Fibroblast of the conjunctiva (primary cell): ENCODE data around the gene NOS1AP.

ENCODE experiments used
- DNase-seq: peaks from one replicate; pipeline ENCODE4 v3.0.0-alpha.2; 2010; ENCODE audit warnings: low read depth

Gene NOS1AP

DNA sequence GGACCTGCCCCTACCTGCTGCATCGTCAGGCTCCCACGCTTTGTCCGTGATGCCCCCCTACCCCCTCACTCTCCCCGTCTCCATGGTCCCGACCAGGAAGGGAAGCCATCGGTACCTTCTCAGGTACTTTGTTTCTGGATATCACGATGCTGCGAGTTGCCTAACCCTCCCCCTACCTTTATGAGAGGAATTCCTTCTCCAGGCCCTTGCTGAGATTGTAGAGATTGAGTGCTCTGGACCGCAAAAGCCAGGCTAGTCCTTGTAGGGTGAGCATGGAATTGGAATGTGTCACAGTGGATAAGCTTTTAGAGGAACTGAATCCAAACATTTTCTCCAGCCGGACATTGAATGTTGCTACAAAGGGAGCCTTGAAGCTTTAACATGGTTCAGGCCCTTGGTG, 298.3 kb downstream of the NOS1AP start:
- no peak for DNase-seq

DNA sequence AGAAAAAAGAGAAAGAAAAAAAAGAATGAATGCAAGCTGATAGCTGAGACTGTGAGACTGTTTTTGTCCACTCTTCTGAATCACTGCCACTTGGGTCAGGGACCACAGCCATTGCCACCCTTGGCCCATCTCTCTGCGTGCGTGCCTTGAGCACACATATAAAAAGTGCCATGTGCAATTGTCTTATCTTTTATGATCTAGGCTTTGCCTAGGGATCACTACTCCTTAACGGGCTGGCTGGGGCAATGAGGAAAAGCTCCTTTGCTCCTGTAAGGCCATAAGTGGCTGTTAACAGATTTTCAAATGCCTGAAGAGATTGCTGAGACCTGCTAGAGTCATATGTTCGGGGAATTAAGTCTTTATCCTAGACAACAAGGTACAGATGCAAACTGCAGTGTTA, 299.0 kb downstream of the NOS1AP start:
- no peak for DNase-seq

DNA sequence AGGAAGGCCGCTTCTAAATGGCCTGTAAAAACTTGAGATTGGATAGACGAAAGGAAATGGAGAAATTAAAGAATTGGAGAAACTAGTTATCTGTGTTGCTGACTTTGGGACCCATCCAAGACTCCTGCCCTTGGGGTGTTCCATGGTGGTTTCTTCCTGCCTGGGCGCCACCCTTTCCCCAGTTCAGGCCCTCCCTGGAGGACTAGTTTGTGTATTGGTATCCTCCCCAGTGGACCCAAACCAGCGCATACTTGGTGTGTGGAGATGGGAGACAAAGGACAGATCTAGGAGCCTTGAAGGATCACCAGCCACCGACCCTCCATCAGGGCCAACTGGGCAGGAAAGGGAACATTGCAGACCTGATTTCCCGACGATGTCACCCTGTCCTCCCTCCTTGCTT, 300.1 kb downstream of the NOS1AP start:
- no peak for DNase-seq

DNA sequence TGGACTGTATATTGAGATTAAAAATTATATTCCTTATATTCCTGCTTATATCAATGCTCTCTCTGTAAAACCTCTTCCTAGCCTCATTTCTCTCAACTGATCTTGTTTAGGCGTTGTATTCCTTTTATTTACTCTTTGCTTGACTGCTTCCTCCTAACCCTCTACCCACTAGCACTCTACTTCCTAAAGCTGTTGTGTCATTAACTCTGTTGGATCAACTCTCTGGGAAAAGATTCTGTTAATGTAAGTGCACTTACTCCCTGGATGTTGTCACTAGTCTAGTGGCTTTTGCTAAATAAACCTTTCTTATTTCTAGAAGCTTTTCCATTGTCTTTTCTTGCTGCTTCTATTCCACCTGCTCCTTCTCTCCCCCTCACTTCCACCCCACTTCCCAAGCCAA, 300.7 kb downstream of the NOS1AP start:
- DNase-seq, result no peak

DNA sequence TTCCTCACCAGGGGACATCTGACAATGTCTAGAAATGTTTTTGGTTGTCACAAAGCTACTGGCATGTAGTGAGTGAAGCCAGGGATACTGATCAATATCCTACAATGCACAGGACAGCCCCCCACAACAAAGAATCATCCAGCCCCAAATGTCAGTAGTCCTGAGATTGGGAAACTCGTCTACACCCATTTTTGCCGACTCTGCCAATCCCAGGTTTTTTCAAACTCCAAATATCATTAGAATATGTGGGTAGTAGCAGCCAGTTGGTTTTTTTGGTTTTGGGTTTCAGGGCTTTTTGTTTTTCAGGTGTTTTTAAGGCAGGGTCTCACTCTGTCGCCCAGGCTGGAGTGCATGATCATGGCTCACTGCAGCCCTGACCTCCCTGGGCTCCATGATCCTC, 301.2 kb downstream of the NOS1AP start:
- no peak for DNase-seq

DNA sequence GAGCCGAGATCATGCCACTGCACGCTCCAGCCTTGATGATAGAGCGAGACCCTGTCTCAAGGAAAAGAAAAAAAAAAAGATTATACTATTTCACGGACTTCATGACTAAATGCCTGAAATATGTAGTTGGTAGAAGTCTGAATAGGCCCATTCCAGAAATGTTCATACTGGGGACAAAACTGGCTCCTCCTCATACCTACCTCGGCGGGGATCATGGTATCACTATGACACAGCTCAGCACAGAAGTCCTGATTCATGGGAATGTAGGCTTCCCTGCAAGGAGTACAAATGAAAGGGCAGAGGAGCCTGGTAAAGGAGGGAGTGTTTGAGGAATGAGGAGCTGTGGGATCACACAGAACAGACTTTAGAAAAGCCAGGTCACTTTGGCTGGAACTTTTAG, 302.1 kb downstream of the NOS1AP start:
- DNase-seq, result no peak

DNA sequence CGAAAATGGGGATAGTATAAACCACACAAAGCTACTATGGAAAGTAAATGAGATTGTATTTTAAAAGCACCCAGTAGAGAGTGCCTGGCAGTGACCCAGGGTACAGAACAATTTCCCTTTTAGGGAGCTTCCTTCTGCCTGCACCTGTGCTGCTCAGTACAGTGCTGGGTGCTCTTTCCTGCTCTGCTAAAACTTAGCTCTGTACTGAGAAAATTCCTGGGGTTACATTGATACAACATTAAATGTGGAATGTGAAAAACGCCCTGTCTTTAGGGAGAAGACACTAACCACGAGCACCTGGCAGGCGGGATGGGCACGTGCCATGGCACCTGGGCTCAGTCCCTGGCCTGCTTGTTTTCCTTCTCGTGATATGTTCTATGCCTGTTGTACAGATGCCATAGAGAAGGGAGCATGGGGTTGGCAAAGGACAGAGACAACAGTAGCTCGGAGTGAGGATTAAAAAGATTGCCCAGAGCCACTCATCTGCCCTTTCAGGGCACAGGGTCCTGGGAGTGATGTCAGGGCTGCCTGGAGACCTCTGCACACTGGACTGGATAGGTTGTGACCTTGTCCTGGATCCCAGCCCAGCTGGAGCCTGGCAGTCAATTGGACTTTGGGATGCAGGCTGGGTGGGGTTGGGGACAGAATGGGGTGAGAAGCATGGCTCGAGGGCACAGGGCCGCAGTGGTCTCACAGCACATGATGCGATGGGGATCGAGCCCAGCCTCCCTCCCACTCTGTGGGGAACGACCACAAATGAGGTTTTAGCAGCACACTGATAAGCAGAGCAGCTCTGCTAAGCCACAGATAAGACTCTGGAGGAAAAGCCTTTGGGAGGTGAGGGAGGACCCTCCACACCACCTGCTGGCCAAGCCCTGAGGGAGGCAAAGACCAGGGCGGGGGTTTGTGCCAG, 302.9 kb downstream of the NOS1AP start:
- DNase-seq, result no peak

DNA sequence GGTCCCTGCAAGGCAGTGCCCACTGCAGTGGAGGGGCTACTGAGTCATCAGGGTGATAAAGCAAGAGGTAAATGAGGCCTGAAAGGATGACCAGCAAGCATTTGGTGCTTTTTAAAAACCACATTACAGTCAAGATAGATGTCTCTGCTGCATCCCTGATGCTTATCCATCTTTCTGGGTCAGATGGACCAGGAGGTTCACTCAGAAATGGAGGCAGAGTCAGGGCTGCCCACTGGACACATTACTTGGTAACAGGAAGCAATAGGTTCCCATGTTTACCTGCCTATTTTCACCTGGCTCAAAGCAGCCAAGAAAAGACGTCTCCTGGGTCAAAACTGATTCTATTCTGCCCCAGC, 303.6 kb downstream of the NOS1AP start:
- no peak for DNase-seq

DNA sequence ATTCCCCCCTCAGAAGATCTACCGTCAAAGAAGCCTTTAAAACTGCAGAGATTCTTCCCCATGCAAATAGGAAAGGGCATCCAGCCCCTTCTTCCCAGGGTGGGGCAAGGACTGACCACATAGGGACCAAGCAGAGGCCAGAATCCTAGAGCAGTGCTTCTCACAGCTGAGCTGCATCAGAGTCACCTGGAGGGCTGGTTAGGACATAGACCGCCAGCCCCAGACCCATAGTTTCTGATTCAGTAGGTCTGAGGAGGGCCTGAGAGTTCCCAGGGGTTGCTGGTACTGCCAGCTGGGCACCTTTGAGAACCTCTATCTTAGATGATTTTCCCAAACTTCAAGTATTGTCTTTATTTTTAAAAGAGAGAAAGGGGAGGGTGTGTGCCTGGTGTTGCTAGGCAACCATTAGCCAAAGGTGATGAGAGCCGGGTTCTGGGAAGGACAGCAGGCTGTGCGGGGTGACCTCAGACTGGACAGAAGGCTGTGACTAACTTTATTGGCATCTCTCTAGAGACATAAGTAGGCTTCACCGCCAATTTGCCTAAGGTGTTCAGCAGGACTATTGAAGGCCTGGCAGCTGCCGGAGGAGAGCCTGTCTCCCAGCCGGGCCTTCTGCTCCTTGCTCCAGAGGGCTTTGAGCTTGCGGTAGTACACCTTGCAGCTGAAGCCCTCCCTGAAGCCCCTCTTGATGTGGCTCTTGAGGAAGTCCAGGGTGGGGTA, 304.2 kb downstream of the NOS1AP start:
- no peak for DNase-seq

DNA sequence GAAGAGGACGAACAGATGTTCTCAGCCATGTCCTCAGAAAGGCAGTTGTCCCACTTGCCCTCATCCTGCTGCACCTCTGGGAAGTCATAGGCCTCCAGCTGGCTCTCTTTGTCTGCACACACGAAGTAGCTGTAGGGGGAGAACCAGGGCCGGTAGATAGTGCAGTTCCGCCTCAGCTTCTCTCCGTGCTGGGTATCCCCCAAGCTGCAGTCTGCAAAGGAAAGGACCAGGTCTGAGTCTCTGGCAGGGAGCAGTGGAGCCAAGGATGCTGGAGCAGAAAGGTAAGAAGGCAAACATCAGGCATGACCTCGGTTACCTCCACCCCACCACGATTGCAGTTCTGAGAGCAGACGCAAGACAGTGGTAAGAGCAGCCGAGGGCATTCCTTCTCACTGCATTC, 304.9 kb downstream of the NOS1AP start:
- no peak for DNase-seq

DNA sequence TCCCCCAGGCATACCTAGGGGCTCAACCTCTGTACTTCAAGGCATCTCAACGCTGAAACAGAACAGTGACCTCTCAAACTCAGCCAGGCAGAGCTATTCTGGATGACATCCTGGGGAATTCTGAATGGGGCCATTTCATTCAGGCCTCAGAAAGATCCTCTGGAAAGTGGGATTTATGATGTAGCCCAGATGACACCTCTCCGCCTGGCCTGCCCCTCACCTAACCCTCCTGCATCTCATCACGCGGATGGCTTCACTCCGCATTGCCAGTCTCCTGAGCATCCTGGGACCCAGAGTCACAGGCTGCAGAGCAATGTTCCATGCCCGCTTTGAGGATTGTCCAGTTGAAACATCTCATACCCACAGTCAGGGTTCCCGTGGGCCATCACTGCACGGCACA, 306.0 kb downstream of the NOS1AP start:
- no peak for DNase-seq

DNA sequence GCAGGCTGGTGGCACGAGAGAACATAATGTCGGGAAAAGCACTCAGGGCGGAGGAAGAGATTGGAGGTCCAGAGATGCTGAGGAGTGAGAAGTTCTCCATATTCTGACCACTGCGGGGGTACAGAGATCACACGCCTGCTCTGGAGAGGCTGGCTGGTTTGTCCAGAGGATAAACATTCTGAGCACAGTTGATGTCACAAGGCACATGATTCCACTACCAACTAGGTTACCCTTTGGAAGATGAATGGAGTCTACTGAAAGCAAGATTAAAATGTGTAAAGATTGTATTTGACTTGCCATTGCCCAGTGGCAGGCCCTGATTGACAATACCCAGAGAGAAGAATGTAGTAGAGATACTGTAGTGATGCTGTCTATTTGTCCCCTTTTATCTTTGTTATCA, 307.2 kb downstream of the NOS1AP start, which contains the start of gene SPATA46:
Gene SPATA46 (minus strand): TSS at position 164 of the 400 bp plus-strand sequence. CDS start 64 bp downstream, at position 100.
- no peak for DNase-seq

DNA sequence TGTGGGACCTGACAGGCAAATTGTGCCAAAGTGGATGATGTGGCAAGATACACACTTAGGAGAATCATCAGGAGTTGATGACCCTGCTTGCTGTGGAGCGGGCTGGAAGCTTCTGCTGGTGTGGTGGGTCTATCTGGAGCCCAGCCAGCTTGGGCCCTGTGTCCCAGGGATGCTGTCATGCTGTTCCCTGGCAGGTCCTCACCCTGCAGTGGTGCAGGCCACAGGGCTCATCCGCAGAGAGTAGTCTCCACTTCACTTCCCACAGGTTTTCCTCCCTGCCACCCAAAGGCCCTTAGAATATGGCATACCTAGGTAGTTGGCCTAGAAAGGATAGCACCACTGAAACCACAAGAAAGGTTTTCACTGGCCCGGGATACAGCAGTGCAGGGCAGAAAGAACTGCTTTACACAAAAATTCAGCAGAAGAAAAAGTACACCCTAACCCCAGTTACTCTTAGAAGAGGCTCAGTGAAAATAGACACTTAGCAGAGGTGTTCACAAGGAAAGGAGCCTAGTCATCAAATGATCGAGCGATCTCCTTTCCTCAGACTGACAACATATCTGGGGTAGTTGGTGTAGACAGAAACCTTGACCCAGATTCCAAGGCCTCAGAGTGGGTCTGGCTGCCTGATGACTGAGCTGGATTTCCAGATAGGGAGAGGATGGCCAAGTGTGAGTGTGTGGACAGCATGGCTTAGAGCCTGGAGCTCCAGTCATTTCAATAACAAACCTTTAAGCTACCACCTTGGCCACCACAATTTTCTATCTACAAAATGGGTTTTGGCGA, 310.8 kb downstream of the NOS1AP start:
- no peak for DNase-seq

DNA sequence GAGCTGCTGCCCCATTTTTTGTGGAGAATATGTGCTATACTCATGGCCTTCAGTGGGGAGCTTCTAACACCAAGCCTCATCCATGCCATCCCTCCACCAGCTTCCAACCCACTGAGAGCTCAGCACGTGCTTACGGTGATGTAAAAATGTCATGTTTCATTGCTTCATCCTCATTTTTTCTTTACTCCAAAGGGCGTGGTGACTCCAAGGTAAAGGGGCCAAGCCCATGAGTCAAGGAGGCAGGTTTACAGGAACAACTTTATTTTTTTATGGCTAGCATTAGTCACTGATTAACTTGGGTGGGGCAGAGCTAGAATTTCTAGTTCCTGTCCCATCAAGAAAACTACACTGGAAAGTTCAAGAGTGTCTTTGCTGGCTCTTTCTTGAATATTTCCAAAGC, 311.9 kb downstream of the NOS1AP start, which contains the start of gene C1orf226:
Gene C1orf226 (plus strand): TSS at position 346 of the 400 bp plus-strand sequence. CDS start 174 bp downstream, outside the sequence.
- DNase-seq, result no peak

DNA sequence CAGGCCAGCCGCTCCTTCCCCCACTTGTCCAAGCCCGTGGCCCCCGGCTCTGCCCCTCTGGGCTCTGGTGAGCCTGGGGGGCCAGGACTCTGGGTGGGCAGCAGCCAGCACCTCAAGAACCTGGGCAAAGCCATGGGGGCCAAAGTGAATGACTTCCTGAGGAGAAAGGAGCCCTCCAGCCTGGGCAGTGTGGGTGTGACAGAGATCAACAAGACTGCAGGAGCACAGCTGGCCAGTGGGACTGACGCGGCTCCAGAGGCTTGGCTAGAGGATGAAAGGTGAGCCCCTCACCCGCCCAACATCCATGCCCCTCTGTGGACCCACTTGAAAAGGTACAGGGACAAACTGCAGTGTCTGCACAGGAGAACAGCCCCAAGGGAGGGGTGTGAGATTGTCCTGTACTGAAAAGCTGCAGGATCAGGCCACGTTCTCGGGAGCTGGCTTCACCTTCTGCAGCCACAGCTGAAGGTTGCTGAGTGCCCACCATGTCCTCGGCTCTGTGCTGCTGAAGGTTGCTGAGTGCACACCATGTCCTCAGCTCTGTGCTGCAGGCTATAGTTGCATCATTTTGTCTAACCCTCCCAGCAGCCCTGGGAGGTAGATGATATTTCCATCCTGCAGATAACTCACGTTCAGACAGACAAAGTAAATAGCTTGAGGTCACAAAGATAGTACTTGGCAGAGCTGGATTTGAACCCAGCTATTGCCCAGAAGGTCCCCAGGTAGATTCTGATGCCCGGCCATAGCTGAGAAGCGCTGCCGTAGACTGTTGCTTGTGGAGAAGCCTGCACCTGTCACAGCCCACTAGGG, 312.7 kb downstream of the NOS1AP start:
- DNase-seq, result no peak

DNA sequence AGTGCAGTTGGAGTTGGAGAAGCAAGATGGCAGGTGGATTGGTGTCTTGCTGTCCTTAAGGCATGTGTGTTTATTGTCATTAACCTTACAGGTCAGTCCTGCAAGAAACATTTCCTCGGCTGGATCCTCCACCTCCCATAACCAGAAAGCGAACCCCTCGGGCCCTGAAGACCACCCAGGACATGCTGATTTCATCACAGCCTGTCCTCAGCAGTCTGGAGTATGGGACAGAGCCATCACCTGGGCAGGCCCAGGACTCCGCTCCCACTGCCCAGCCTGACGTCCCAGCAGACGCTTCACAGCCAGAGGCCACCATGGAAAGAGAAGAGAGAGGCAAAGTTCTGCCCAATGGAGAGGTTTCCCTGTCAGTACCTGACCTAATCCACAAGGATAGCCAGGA, 313.6 kb downstream of the NOS1AP start:
- no peak for DNase-seq

DNA sequence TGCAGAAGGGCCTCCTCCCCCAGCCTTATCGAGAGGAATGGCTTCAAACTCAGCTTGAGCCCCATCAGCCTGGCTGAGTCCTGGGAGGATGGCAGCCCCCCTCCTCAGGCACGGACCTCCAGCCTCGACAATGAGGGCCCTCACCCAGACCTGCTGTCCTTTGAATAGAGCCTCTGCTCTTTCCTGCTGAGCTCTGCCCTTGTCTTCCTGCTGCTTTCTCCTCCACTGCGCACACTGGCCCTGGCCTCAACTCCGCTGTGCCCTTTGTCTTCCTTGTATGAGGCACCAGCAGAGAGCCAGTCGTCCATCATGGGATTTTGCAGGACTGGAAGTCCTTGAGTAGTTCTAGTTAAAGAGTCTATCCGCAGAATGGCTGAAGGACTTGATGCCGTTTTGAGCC, 314.0 kb downstream of the NOS1AP start:
- DNase-seq, result no peak

DNA sequence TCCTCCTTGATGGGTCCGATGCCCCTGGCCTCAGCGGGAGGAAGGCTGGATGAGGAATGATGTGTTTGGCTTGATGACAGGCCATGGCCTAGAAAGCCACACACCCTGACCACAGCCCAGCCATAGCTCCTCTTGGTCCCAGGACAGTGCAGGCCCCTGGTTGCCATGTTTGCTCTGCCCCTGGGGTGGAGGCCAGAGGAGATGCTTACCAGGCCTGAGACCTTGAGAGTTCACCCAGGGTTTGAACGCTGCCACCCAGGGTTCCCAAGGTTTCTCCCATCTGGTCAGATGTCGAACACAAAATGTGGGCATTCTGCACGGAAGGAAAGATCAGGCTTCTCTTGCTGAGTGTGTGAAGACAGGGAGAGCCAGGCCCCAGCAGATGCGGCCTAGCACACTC, 314.6 kb downstream of the NOS1AP start:
- DNase-seq, result no peak

DNA sequence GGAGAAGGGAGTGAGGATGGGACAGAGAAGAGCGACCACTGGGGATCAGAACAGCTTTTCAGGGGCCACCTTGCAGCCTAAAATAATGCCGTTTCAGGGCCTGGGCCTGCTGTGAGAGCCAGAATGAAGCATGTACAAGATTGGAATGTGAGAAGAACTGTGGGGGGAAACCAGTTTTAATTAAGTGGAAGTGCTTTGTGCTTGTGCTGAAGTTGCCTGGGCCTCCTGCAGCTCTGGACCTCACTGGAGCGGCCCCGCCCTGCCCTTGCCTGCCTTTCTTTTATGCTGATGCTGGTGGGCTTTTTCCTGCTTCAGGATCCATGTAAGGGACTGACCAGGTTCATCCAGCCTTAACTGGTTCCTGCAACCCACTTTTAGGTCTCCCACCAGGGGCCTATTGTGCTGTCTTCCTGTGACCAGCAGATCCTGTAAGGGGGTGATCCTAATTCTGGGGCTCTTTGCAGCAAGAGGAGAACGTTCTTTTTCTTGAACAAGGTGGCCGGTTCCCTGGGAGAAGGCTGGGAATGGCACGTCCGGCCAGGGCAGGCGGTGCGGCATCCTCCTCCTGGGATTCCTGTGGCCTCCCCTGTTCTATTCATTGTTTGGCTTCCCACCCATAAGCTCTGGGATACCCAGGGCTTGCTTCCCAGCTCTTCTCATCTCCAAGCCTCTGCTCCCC, 315.2 kb downstream of the NOS1AP start:
- no peak for DNase-seq

DNA sequence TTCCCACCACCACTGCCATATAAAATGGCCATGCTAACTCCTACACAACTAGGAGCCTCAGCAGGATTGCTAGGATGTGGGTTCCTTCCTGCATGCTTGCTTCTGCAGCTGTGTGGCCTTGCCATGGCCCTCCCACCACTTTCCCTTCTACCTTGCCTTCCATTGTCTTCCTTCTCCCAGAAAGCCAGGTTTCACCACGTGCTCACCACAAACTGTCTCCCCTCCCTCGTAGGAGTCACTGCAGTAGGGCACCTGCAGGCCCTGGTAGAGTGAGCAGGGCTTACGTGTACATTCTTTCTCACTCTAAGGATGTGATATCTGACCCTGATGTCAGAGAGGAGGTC, 315.8 kb downstream of the NOS1AP start:
- no peak for DNase-seq

DNA sequence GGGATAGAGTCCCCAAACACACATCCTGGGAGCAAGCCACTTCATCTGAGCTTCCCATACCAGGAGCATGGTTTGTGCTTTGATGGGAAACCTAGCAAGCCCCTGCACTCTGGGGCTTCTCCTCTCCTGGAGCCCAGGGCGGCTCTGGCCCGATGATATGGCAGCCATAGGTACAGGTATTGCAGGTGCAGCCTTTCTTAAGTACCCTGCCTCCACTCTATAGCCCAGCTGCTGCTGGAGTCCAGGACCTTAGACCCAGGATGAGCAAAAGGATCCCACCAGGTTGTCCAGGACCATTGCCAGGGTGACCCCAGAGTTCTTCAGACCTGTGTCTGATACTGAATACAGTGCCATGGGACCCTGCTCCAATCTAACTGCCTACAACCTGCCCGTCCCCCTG, 316.2 kb downstream of the NOS1AP start:
- no peak for DNase-seq
